ENCODE measurements around the gene HOXC10. TPM values are rescaled to one million over a fixed set of nuclear protein-coding genes. Genes with fewer than 3 reads are reported as not detected.

Gene HOXC10
- polyA plus RNA-seq, 4 donors, result 53.9 to 75.6 (median 65.7) TPM

DNA sequence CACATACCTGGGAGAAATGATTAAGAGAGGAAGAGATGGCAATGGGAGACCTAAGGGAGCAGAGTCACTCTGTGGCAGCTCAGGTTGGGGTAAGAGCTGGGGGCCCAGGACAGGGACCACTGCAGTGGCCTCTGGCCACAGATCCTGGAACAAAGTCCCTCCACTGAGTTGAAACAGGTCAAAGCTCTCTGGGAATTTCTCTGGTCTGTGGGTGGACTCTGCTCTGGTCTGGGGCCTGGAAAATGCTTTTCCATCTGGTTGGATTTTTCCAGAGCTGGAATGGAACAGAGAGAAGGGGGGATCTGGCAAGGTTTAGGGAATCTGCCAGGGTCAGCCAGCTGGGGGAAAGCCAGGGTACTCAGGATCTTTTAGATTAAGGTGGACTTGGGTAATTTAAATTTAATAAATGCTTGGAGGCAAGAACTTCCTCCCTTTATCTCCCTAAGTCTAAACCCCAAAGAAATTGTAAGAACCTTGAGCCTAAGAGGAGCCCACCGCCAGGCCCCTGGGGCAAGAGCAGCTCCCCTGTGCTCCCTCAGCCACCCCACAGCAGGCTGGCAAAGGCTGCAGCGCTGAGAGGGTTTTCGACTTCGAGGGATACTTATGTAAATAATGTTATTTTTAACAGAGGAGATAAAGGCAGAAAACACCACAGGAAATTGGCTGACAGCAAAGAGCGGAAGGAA, 3.7 kb downstream of the HOXC10 start:
- DNase-seq (ENCODE audit: low read depth in 4 of 4, low spot score in 2 of 4), result no peak

GRCh38 chr12:53989227-53990113, 4.5 kb downstream of the HOXC10 start:
- peak in 1 of 4 donors; percentile 53 for DNase-seq (ENCODE audit: low read depth in 4 of 4, low spot score in 2 of 4)

GRCh38 chr12:53990311-53991076, 5.5 kb downstream of the HOXC10 start:
- no peak for DNase-seq (ENCODE audit: low read depth in 4 of 4, low spot score in 2 of 4)

DNA sequence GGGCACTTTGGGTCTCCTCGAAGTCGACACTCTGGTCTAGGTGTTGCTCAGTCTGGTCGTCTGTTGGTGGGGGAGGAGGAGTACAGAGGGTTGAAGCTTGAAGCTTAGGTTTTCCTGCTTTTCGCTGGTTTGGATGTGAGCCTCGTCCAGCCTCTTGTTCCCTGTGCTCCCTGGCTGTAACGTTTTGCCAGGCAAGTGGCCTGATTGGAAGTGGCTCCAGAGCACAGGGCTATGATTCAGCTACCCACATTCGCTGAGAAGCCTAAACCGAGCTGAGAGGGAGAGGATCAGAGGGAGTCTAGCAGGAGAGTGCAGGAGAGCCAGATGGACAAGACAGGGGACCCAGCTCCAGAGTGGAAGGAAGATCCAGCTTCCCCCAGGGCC, 6.1 kb downstream of the HOXC10 start:
- DNase-seq (ENCODE audit: low read depth in 4 of 4, low spot score in 2 of 4), result no peak

DNA sequence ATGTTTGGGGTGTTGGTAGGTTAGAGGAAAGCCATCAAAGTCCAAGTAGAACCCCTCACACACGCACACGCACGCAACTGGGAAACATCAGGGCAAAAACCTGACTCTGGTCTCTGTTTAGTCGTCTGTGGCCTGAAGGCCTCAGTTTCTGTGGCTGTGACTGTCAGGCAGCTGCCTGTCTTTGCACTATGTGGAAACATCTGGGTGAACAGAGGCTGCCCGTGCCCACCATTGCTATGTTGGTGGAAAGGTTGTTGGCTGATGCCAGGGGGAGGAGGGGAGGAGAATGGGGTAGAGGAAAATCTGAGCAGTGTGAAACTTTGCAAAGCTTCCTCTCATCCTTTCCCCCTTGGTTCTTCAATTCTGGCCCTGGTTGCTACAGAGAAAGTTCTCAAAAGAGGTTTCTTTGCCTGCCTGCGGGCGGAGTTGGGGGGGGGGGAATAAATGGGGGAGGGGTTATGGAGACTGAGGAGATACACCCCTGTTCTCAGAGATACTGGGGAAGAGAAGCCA, 7.5 kb downstream of the HOXC10 start:
- no peak for DNase-seq (ENCODE audit: low read depth in 4 of 4, low spot score in 2 of 4)

DNA sequence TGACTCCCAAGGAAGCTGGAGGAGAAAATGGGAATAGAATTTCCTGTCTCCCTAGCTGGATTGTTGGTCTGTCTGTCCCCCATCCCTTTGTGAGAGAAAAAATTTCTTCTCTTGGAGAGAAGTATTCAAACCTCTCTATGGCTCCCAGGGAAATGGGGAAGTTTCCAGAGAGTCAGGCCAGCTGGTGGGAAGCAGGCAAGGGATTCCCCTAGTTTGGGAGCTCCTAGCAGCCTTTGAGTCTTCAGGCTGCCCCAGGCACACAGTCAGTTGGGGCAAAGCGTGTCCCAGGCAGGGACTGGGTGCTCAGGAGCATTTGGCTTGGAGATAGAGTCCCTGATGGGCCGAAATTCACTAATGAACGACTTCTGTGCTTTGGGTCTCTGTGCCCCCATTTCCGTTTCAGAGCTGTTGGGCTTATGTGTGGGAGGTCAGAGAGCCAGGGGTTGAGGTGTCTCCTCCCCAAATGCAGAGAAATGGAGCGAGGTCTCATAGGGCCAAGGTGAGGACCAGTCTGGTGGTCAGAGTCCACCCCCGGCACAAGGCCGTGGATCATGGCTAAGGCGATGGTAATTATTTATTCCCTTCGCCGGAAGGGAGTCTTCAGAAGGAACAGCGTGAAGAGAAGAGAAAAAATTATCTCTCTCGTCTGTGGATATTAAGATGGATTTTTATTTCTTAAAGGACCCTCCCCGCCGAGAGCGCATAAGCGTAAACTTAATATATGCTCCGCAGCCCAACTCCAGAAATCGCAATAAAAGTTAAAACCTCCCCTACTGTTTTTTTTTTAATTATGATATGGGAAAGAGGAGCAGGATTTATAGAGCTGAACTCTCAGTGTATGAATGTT, 8.4 kb downstream of the HOXC10 start:
- DNase-seq (ENCODE audit: low read depth in 4 of 4, low spot score in 2 of 4), result no peak

DNA sequence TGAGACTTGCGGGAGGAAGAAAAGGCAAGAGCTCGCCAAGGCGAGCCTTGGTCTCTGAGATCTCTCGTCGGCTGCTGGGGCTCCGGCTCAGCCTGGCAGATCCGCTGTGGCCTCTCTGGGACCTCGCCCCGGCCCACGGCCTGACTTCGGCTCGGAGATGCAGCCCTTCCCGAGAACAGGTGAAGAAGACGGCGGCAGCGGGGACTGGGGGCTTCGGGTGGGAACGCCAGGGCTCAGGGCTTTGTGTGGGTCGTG, 9.0 kb downstream of the HOXC10 start:
- DNase-seq (ENCODE audit: low read depth in 4 of 4, low spot score in 2 of 4), result no peak

DNA sequence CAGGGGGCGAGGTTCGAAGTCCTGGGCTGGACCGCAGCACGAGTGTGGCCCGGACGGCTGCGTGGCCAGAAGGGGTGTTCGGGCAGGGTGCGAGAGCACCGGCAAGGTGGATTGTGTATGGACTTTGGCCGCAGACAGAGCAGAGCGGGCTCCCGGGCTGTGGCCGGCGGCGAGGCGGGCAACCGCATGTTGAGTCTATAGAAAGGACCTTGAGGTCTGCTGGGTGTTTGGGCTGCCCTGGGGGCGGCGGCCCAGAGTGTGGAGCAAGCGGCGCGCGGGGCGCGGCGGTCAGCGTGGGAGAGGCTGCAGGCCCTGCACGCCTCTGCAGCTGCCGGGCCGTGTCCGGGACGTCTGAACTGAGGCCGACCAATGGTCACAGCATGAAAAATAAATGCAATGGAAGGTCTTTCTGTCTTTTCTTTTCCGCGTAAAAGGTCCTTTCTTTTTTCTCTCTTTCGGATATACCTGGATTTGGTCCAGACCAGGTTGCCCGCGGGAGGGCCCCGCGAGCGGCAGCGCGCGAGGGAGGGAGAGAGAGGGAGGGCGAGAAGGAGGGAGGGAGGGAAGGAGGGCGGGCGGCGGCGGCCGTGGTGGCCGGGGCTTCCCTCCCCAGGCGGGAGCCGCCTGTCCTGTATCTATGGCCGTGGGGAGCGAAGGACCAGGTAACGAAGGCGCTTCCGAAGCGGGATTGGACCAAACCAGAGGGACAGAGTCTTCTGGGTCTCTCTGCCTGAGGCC, 9.5 kb downstream of the HOXC10 start:
- DNase-seq (ENCODE audit: low read depth in 4 of 4, low spot score in 2 of 4), result no peak

- no peak for DNase-seq (ENCODE audit: low read depth in 4 of 4, low spot score in 2 of 4)
Measured at GRCh38 chr12:53995002-53995377, 10.0 kb downstream of the HOXC10 start.

DNA sequence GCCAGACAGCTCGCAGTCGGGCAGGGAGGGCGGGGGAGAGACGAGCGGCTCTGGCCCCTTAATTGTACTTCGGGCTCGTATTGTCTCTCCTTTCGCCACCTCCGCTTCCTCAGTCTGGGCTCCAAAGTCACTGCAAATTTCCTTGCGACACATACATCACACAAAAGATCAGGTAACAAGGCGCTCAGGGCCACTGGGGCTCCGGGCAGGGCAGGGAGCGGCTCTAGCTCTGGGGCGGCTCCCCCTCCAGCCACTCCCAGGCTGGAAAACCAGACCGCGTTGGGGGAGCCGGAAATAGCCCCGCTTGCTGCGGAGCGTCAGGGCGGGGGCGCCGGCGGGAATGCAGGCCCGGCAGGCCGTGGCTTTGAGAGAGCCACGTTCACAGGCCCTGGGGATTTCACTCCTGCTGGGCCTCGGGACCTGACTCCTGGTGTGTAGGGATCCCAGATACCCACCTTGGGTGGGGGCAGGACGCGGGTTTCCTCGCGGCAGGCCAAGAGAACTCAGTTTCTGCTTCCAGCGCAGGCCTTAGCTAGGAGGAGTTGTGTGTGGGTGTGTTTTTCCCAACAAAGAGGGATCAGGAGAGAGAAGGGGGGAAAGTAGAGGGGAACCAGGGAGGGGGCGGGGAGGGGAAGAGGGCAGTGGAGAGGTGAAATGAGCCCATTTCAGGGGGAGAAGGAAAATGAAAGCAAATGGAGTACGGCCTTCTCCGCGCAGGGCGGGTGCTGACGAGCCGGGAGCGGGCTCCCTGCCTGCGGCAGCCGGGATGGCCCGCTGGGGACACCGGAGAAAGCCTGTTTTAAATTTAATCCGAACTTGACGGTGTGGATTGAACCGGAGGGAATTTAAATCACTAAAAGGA, 10.7 kb downstream of the HOXC10 start:
- DNase-seq (ENCODE audit: low read depth in 4 of 4, low spot score in 2 of 4), result no peak

DNA sequence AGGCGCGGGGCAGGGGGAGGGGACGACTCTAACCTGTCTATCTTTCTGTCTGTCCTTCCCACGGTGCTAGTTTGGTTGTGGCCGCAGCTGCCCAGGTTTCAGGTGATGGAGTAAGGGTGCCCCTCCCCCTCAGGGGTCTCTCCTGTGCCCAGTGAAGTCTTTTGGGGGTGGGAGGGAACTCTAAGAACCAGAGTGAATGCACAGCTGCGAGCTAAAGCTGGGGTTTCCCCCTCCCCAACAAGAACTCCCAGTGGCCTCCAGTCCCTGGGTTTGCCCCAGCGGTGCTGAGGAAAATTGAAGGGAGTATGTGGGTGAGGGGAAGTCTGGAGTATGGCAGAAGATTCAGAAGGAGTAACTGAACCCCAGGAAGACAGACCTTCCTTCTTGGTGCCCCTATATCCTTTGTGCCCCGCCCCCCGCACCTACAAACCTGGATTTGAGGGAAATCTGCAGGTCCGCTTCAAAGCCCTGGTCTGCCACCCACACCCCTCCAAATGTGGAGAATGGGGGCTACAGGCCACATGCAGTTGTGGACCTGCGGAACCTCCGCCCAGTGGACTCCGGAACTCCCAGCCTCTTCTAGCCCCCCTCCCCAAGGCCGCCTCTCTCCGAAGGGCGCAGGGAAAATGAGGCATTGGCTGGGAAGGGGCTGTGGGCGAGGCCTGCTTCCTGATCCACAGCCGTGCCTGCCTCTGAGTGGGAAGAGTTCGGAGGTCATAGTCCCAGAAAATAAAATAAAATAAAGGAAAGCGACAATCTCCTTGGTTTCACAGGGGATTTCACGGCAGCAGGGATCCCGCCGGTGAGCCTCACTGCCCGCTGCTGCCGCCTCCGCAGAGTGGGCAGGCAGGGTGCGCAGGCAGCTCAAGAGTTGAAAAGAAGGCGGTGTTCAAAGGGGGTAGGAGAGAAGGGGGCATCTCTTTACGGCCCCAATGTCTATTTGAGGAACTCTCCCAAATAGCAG, 11.6 kb downstream of the HOXC10 start:
- DNase-seq (ENCODE audit: low read depth in 4 of 4, low spot score in 2 of 4), result no peak

GRCh38 chr12:53997204-53998109, 12.5 kb downstream of the HOXC10 start:
- no peak for DNase-seq (ENCODE audit: low read depth in 4 of 4, low spot score in 2 of 4)

DNA sequence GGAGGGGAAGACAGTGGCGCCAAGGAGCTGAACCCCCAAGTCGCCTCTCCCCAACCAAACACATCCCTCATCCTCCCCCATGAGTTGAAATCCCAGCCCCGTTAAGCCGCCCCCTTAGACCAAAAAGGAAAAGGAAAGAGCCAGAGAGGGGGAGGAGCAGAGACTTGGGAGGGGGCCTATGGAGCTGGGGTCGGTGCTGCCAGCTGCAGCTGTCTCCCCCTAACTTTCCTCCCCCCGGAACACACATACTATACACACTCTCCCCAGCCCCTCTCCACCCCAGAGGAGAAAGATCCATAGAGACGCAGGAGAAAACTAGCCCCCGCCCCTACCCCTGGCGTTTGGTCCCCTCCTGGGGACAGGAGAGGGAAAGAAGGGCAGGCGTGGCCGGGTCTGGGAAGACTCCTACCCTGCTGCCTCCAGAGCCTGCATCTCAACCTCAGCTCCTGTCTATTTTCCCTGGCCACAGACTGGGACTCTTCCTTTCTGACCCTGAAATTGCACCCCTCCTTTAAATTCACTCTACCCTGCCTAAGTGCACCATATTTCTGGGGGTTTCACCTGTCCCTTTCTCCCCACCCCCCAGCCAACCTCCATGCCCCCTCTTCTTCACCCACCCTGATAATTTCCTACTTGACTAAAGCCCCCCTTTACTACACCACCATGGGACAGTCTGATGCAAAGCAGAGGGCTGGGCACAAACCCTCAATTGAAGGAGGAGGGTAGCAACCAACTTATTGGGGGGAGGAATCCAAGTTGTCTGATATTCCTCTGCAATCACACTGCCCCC, 13.4 kb downstream of the HOXC10 start:
- no peak for DNase-seq (ENCODE audit: low read depth in 4 of 4, low spot score in 2 of 4)

- DNase-seq (ENCODE audit: low read depth in 4 of 4, low spot score in 2 of 4), result no peak
Measured at GRCh38 chr12:53998900-53999236, 13.9 kb downstream of the HOXC10 start.

- peak in 1 of 4 donors; percentile 78 for DNase-seq (ENCODE audit: low read depth in 4 of 4, low spot score in 2 of 4)
Measured at GRCh38 chr12:53999559-54000115, 14.7 kb downstream of the HOXC10 start.

Data from left renal cortex interstitium (tissue), 4 donors.